Hindlimb muscle (tissue), 1 donor: ENCODE data around the gene DDX24. TPM values are rescaled to one million over a fixed set of nuclear protein-coding genes. Genes with fewer than 3 reads are reported as not detected.
"Not testable (repeated sequence)": the region's sequence is repeated elsewhere in the genome, so short reads cannot be mapped to it uniquely, and the experiment has no call there.

Experiments used
- DNase-seq: peaks from one replicate; pipeline ENCODE4 v3.0.0-alpha.2; 2013
- polyA plus RNA-seq: library from polyadenylated mRNA; unstranded; fragments of 120-200 nt; gene quantifications from one replicate; pipeline ENCODE4 v1.2.1, GENCODE V29; 2013; ENCODE audit not compliant: insufficient read length

DDX24 gene
- polyA plus RNA-seq, 1 donor = 84.8 TPM

GRCh38 chr14:94079891-94080620 lies 946 bp downstream of the DDX24 start:
- peak; percentile 12 for DNase-seq

- DNase-seq = no peak
Observed at GRCh38 chr14:94077823-94078222, 3.2 kb downstream of the DDX24 start.

- no peak for DNase-seq
Observed at GRCh38 chr14:94077111-94077821, 3.7 kb downstream of the DDX24 start.

- DNase-seq = no peak
Observed at GRCh38 chr14:94075008-94075407, 6.0 kb downstream of the DDX24 start.

GRCh38 chr14:94074534-94074933 lies 6.5 kb downstream of the DDX24 start:
- DNase-seq = no peak

GRCh38 chr14:94072076-94072475 lies 8.9 kb downstream of the DDX24 start:
- DNase-seq = not testable (repeated sequence)

GRCh38 chr14:94066089-94066676 lies 14.8 kb downstream of the DDX24 start:
- DNase-seq = no peak

GRCh38 chr14:94062344-94062940 lies 18.6 kb downstream of the DDX24 start:
- DNase-seq = no peak

GRCh38 chr14:94059998-94060397 lies 21.0 kb downstream of the DDX24 start:
- DNase-seq = no peak

- DNase-seq = no peak
Observed at GRCh38 chr14:94058674-94059138, 22.3 kb downstream of the DDX24 start.

- DNase-seq = no peak
Observed at GRCh38 chr14:94058128-94058673, 22.8 kb downstream of the DDX24 start.

GRCh38 chr14:94056579-94057308 lies 24.3 kb downstream of the DDX24 start:
- no peak for DNase-seq

GRCh38 chr14:94054936-94055335 lies 26.1 kb downstream of the DDX24 start:
- no peak for DNase-seq

- DNase-seq = no peak
Observed at GRCh38 chr14:94054401-94054800, 26.6 kb downstream of the DDX24 start.

GRCh38 chr14:94052662-94053061 lies 28.3 kb downstream of the DDX24 start:
- no peak for DNase-seq

- no peak for DNase-seq
Observed at GRCh38 chr14:94052199-94052598, 28.8 kb downstream of the DDX24 start.

- no peak for DNase-seq
Observed at GRCh38 chr14:94051779-94052178, 29.2 kb downstream of the DDX24 start.

GRCh38 chr14:94051115-94051514 lies 29.9 kb downstream of the DDX24 start:
- peak; percentile 46 for DNase-seq

GRCh38 chr14:94050231-94050880 lies 30.6 kb downstream of the DDX24 start:
- no peak for DNase-seq

GRCh38 chr14:94049625-94050023 lies 31.4 kb downstream of the DDX24 start:
- DNase-seq = no peak
